GM18858 (cell line): ENCODE results near the gene CFAP157.

Experiments
- ATAC-seq: cut with Tn5 transposase; IDR thresholded peaks from one replicate; pipeline ENCODE4 v1.9.1; 2021; ENCODE audit not compliant: unreplicated experiment

CFAP157 gene

DNA sequence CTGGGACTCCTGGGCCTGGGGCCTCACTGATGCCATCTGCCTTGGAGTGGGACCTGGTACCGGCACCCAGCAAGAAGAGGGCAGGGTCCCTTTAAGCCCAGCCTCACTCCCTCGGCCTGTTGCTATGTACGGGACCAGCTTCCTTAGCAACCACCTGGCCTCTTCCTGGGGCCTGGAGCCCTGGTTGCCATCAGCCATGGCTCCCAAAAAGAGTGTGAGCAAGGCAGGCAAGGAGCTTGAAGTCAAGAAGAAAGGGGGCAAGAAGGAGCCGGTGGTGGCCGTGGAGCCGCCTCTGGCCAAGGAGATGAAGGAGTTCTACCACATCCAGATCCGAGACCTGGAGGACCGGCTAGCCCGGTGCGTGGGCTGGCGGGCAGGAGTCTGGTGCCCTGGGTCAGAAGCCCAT is at the start of gene CFAP157:
CFAP157 (plus strand) TSS at position 153 of the 406 bp plus-strand sequence; CDS start at position 197, 44 bp downstream.
- no peak for ATAC-seq

DNA sequence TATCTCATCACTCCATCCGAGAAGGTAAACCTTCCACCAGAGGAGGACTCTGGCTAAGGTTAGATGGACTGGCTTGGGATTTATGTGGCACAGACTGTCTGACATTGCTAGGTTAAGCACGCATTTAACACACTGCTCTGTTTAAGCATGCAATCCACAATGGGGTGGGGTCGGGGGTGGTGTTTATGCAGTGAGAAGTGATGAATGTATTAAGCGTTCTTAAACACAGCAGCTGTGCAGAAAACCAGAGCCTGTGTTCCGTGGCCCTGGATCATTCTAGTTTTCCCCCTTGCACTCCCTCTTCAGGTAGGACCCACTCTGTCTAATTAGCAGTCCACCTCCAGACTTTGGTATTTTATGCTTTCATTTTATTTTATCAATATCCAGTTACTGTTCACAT is 48.4 kb upstream of the CFAP157 start:
- no peak for ATAC-seq

DNA sequence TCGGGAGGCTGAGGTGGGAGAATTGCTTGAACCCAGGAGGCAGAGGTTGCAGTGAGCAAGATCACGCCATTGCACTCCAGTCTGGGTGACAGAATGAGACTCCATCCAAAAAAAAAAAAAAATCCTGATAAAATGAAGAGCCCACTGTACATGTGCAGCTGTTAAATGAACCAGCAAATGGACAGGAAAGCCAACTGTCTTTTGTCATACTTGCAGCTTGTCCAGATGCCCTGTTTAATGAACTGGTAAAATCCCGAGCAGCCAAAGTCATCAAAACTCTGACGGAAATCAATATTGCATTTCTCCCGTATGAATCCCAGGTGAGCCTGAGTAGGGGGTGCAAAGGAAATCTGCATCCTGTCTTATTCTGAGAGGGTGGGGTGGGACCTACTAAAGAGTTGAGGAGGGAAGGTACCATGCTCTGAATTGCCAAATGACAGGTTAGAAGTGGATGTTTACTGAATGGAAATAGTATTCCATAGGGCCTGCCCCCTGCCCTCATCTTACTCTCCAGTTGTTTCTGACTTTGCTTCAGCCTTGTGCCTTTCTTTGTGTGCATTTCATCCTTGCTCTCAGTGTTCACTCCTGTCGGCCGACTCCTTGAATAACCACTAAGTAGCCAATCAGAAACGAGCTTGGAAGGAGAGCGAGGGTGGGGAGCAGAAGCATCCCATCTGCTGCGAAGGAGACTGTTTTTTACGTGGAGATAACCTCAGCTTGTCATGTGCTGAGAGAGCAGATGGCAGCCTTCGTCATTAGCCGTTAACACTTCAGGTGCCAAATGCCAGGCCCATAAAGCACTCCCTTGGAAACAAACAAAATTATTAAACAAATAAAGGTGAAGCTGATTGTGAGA is 45.7 kb upstream of the CFAP157 start:
- ATAC-seq: no peak

DNA sequence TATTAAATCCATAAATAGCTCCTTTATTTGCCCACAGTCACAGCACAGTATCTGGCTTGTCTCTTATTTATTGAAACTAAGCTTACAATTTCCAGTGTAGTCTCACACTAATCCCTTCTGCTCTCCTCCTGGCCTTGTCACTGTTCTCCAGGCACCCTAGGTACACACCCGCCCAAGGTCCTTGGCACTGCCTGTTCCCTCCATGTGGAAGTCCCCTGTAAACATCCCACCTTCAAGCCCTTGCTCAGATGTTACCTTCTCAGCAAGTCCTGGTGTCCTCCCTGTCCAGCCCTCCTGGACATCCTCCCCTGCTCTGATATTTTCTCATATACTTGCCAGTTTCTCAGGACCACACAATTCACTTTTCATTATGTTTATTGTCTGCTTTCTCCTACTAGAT is 44.2 kb upstream of the CFAP157 start:
- no peak for ATAC-seq

DNA sequence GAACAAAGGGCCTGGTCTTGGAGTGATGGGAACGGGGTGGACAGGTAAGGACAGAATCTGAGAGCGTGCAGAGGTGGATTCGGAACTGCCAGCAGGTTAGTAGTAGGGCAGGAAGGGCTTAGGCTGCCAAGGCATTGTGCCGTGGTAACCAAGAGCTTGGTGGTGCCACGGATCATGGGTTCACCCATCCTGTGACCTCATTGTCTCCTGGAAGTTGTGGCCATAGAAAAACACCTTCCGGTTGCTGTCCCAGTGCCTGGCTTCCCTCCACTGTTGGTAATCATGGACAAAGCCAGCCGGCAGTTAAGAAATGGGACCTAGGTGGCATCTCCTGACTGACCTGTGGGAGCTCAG is 42.5 kb upstream of the CFAP157 start:
- ATAC-seq: no peak

DNA sequence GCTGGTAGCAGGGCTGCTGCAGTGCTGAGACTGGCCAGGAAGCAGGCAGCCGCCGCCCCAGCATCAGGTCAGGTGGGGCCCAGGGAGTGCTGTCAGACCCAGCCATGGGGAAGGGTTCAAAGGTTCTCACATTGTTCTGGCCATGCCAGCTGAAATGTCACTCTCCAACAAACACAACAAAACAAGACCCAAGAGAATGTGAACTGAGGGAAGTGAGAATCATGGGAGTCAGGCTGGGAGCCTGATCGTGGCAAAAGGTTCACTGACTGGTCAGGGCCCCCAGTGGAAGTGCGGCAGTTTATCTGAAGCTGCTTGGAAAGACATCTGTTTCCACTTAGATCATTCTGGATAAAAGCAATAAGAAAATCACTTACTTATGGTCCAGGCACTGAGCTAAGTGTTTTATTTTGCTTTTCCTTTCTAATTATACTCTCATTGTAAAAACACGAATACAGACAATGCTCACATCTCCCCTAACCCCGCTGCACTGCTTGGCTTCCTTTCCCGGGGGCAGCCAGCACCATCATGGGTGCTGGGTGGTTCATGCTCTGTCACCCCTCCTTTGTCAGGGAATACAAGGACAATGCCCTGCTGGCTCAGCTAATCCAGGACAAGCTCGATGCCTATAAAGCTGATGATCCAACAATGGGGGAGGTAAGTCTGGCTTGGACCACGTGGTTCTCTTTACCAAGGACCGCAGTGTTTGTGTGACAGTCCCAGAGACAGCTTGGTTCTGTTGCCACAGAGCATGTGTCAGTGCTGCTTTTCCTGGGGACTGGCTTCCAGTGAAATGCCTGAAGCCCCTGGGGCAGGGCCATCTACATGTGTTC is 41.9 kb upstream of the CFAP157 start:
- no peak for ATAC-seq

DNA sequence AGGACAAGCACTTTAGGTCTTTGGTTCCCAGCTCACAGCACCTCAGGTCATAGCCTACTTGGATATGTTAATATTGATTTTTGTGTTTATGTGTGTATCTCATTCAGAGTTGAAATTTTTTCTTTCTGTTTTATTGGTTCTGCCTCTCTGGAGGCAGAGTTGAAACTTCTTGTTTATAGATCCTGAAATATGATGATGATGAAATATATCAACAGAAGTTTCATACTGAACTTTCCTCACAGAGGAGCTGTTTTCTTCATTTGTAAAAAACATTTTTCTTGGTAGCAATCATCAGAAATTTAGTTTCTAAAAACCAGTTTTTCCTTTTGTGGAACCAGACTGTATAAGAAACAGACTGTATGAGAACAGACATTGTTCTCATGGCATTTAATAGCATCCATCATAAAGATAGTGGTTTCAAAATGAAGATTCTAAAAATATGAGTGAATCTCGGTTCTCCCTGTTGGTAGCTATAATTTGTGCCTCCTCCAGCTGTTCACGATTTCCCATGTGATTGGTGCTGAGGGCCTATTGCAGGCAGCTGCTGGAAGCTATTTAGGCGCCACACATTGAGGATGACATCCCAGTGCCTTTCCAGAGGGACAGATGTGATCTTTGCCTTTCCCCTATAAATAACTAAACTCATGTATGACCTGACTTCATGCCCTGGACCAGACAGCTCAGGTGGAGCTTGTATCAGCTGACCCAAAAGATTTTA is 39.5 kb upstream of the CFAP157 start:
- no peak for ATAC-seq

DNA sequence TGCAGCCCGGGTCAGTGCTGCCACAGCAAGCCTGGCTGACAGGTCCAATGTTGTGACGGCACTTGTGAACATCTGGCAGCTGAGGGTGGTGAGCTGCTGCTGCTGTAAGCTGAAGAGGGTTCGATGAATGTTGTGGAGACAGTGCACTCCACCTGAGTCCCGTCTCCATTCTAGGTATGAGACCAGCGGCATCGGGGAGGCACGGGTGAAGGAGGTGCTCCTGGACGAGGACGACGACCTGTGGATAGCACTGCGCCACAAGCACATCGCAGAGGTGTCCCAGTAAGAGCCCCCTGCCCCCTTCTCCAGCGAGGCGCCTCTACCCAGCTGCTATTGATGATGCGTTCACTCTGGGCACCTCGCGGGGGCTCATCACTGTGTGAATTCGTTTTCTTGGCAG is 38.9 kb upstream of the CFAP157 start:
- ATAC-seq: no peak

DNA sequence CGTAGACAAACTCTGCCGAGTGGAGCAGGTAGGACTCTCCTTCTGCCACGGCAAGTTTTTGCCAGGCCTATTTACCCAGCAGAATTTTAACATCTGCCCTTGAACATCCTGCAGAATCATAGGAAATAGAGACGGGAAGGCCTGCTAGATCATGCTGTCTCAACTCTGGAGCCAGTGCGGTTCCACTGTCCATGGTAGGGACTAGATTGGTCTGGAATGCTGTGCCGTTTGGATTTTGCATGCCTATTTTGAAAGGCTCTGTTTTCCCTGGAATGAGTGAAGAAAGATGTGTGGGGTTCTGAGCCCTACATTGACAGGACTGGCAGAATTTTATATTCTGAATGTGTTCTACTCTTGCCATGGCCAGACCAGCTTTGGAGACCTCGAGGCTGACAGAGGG is 33.6 kb upstream of the CFAP157 start:
- no peak for ATAC-seq

DNA sequence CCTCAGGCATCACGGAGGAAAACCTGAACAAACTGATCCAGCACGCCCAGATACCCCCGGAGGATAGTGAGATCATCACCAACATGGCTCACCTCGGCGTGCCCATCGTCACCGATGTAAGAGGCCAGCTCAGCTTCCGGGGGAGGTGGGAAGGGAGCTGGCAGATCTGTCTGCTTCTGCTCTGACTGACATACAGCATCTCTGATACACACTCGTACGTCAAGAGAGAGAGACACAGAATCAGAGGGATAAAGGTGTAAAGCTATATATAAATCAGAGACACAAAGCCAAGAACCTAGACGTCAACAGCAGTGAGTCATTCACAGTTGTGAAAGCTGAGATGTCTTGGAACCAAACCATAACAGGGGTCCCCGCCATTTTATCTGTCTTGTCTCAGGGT is 30.1 kb upstream of the CFAP157 start:
- no peak for ATAC-seq

DNA sequence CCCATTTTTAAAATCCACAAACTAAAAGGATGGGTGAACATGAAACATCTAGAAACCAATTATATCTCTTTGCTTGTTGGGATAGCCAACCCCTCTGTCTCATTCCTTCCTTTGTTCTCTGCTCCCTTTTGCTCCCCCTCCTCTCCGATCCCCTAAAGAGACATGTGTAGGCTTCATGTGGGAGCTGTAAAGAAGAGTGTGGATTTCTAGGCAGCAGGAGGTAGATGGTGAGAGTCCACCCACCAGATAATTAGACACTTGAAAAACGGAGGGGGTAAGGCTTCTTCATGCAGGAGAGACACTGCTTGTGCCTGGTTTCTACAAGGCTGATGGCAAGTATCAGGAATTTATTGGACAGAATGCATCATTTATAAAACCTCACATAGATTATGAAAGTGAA is 27.3 kb upstream of the CFAP157 start:
- no peak for ATAC-seq

DNA sequence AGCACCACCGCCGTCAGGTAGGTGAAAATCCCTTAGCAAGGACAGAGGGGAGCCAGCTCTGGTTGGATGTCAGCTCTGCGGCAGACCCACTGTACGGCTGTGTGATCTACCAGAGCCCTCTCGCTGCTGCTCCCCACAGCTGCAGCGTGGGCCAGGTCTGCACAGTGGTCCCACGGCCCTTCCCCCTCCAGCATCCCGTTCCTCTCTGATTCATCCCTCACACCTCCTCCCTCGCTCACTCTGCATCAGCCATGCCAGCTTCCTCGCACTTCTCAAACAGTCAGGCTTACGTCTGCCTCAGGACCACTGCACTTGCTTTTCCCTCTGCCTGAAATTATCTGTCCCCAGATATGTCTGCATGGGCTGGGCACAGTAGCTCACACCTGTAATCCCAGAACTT is 26.6 kb upstream of the CFAP157 start:
- no peak for ATAC-seq

DNA sequence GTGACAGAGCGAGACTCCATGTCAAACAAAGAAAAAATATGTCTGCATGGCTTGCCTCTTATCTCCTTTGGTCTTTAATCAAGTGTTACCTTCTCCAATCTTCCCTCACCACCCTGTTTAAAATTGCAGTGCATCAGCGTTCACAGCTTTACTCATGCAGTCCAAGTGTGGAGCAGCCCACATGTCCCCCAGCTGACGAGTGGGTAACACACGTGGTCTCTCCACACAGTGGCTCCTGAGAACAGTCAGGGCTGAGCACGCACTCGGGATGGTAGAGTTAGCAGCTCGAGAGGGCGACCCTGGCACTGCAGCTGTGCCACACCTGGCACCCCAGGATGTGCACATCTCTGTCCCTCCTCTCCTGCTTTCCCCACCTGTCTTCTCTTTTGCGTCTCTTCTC is 25.9 kb upstream of the CFAP157 start:
- no peak for ATAC-seq

DNA sequence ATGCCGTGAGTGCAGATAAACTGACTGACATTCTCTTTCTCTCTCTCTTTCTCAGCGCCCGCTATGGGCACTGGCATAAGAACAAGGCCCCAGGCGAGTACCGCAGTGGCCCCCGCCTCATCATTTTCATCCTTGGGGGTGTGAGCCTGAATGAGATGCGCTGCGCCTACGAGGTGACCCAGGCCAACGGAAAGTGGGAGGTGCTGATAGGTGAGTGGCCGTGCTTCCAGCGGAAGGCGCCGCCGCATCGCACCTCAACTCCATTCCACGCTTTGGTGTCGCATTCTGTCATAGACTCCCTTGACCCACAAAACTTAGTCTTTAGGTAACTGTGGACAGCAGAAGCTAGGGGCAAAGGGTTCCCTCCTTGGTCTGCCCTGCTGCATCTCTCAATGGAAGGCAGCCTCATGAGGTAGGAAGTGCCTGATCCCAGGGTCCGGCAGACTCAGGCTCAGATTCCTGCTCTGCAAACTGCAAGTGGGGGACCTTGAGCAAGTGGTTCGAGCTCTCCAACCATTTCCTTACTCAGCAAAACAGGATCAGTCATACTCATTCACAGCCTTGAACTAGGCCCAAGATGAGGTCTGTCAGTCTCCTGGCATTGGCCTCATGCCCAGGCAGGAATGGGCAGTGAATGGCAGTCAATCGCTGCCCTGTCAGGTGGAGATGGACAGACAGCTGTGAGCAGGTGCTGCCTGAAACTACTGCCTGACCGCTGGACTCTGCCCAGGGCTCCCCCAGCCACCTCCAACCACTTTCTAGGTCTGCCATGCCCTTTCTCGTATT is 24.2 kb upstream of the CFAP157 start:
- ATAC-seq: no peak

DNA sequence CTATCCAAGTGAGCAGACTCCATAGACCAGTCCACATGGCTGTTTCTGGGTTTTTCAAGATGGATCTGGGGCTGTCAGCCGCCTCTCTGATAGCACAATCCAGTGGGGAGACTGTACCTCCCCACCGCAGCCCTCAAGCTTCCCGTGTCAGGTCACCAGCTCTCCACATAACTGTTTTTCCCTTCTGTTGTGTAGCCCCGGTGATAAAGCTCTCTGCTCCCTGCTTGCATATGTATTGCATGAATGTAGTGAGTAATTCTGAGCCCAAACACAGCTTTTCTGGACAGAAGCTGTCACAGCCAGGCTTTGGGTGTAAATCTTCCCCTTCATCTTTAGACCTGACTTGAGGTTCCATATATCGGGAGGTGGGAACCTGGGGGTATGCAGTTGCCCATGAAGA is 23.1 kb upstream of the CFAP157 start:
- ATAC-seq: no peak

DNA sequence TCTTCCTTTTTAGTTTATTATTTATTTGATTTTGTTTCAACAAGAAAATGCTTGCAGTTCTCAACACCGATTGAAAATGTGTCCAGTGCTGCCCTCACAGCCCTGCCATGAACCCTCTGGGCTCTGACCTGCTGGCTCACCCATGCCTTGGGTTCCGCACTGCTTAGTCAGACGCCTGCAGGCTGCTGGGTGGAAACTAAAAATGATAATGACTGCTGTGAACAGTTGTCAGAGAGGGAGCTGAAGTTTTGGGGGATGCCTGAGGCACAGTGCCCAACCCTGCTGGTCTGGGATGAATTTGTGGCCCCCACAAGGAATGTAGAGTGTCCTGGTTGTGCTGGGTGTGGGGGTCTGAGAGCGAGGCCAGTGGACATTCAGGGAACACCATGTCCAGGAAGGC is 22.2 kb upstream of the CFAP157 start:
- ATAC-seq: no peak

DNA sequence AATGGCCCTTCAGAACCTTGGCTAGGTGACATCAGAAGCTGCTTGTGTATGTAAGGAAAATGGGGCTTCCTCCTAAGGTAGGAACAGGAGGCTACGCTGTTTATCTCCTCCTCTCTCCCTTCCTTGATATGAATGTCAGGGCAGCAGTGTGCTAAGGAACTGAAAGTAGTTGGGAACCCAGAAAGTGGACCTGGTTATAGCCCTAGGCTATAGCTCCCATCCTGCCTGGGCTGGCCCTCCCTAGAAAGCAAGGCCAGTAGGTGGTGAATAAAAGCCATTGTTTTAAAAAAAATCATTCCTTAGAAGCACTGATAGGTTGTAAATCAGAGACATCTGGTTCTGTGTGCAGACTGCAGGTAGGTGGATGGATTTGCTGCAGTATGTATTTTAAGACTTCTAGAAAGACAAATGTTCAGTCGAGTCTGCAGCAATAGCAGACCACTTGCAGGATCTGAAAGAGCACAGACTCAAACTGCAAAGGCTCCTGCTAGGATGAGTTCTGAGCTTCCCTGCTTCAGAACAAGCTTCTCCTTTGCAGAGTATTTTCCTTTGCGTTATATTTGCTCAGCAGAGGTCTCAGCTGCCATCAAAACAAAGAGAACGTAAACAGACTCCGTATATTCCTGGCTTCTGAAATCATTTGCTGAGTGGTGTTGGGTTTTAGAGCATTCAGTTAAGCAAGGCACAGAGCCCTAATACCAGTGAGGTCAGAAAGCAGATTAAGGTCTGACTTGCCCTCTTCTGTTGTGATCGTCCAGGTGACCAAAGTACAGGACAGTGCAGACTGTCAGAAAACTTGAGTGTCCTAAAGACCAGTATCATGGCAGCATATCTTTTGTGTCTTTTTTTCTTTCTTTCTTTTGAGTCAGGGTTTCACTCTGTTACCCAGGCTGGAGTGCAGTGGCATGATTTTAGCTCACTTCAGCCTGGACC is 20.1 kb upstream of the CFAP157 start:
- ATAC-seq: no peak

DNA sequence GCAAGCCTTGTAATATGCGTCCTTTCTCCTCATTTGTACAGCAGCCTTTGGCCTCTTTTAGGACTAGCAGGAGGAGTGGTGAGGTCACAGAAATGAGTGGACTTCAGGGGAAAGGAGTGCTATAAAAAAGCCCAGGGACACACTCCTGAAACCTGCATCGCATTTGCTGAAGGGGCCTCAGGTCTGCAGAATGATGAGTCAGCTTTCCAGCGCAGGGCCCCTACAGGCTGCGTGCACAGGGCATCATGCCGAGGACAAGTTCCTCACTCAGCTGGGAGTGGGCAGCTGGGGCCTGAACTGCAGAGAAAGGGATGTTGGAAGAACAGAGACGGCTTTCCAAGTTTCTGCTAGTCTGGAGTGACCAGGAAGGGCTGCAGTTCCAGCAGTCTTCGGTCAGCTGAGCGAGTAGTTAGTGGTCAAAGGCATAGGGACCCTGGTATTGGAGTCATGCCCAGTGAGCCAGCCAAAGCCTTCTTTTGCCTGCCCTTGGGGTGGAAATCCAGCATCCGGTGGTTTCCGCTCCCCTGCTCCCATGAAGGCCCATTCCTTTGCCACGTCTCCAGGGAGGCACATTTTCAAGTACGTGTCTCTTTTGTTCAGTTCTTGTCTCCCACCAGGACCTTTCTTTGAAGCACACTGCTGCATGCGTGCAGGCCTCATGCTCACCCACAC is 17.3 kb upstream of the CFAP157 start:
- ATAC-seq: no peak

DNA sequence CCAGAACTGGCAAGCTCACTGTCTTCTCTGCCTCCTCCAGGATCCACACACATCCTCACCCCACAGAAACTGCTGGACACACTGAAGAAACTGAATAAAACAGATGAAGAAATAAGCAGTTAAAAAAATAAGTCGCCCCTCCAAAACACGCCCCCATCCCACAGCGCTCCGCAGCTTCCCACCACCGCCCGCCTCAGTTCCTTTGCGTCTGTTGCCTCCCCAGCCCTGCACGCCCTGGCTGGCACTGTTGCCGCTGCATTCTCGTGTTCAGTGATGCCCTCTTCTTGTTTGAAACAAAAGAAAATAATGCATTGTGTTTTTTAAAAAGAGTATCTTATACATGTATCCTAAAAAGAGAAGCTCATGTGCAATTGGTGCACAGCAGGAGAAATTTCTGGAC is 16.1 kb upstream of the CFAP157 start:
- ATAC-seq: no peak
